Keratinocyte (primary cell): Measurements from ENCODE around the gene SMYD3. TPM values are rescaled to one million over a fixed set of nuclear protein-coding genes. Genes with fewer than 3 reads are reported as not detected.

ENCODE experiments used
- DNase-seq: peaks from one replicate; pipeline ENCODE4 v3.0.0-alpha.2; 2011; ENCODE audit warnings: low read depth, missing footprints, low spot score
- FAIRE-seq: peaks from 2 replicates; lab custom pipeline; 2011; peaks lifted over from hg19 to GRCh38; lab: Jason Lieb, UNC
- H2AFZ ChIP-seq: 2 replicates; pipeline ENCODE4 v1.6.0; 2012; ENCODE audit warnings: low read length, control low read depth, inconsistent platforms; ENCODE audit not compliant: control insufficient read depth
- H3K27ac ChIP-seq: 2 replicates; pipeline ENCODE4 v1.5.1; 2011; ENCODE audit warnings: low read length; ENCODE audit not compliant: control insufficient read depth, insufficient read depth
- H3K27me3 ChIP-seq: 3 replicates; pipeline ENCODE4 v1.6.0; 2011; ENCODE audit warnings: low read length; ENCODE audit not compliant: control insufficient read depth, insufficient read depth; ENCODE audit errors: extremely low read depth
- H3K36me3 ChIP-seq, 2 experiments: 2 replicates in 1 of 2; 3 replicates in 1 of 2; pipeline ENCODE4 v1.5.1; 2011; ENCODE audit warnings: low read length in 2 of 2, mild to moderate bottlenecking in 1 of 2; ENCODE audit not compliant: control insufficient read depth in 2 of 2, insufficient read depth in 2 of 2; ENCODE audit errors: extremely low read depth in 1 of 2
- H3K4me1 ChIP-seq: 3 replicates; pipeline ENCODE4 v1.5.1; 2011; ENCODE audit warnings: low read length; ENCODE audit not compliant: control insufficient read depth, insufficient read depth; ENCODE audit errors: extremely low read depth
- H3K4me2 ChIP-seq: 3 replicates; pipeline ENCODE4 v1.6.0; 2011; ENCODE audit warnings: low read depth, low read length; ENCODE audit not compliant: control insufficient read depth, insufficient read depth; ENCODE audit errors: extremely low read depth
- H3K4me3 ChIP-seq, 3 experiments: fragments of 200-600 bp in 1 of 3; sonication (generic) in 1 of 3; 2 replicates in 2 of 3; 3 replicates in 1 of 3; pipeline ENCODE4 v1.5.1; 2011 to 2016; ENCODE audit warnings: low read length in 3 of 3, mild to moderate bottlenecking in 3 of 3, control low read depth in 2 of 3, inconsistent platforms in 1 of 3, low read depth in 1 of 3, mixed read lengths in 1 of 3, mixed run types in 1 of 3, moderate library complexity in 1 of 3; ENCODE audit not compliant: control insufficient read depth in 2 of 3, insufficient read depth in 2 of 3; ENCODE audit errors: extremely low read depth in 1 of 3
- H3K79me2 ChIP-seq: 2 replicates; pipeline ENCODE4 v1.6.0; 2012; ENCODE audit warnings: low read length; ENCODE audit not compliant: control insufficient read depth, insufficient read depth
- H3K9ac ChIP-seq: 3 replicates; pipeline ENCODE4 v1.6.0; 2011; ENCODE audit warnings: low read length; ENCODE audit not compliant: control insufficient read depth, insufficient read depth; ENCODE audit errors: extremely low read depth
- H3K9me1 ChIP-seq: 3 replicates; pipeline ENCODE4 v1.6.0; 2011; ENCODE audit warnings: low read length; ENCODE audit not compliant: control insufficient read depth, insufficient read depth; ENCODE audit errors: extremely low read depth
- H3K9me3 ChIP-seq: 2 replicates; pipeline ENCODE4 v1.5.1; 2012; ENCODE audit warnings: low read depth, low read length; ENCODE audit not compliant: control insufficient read depth
- H4K20me1 ChIP-seq: 3 replicates; pipeline ENCODE4 v1.6.0; 2011; ENCODE audit warnings: low read length; ENCODE audit not compliant: control insufficient read depth, insufficient read depth; ENCODE audit errors: extremely low read depth
- CTCF ChIP-seq, 3 experiments: IDR thresholded peaks in 1 of 3; conservative IDR thresholded peaks in 1 of 3; optimal IDR thresholded peaks in 1 of 3; 2 replicates in 2 of 3; 3 replicates in 1 of 3; pipeline versions ENCODE3 to v1.5.1; 2011; ENCODE audit warnings: low read length in 3 of 3, mild to moderate bottlenecking in 3 of 3, moderate library complexity in 2 of 3, control low read depth in 1 of 3, inconsistent platforms in 1 of 3; ENCODE audit not compliant: insufficient read depth in 2 of 3; ENCODE audit errors: extremely low read depth in 1 of 3
- EZH2 ChIP-seq: IDR thresholded peaks from one replicate; pipeline ENCODE4 v1.6.1; 2012; ENCODE audit warnings: inconsistent platforms, mild to moderate bottlenecking, low read length, moderate library complexity
- dilution Hi-C: fragments of 300-500 bp; cut with MboI; formaldehyde crosslinking; loops from one replicate; pipeline ENCODE4 v1.7.0; 2020; ENCODE audit warnings: low sequenced_read_pairs; ENCODE audit not compliant: extremely low pct_ligation_motif_present
- polyA plus RNA-seq, 5 experiments: library from polyadenylated mRNA; depleted of rRNA in 3 of 5; stranded (reverse) in 3 of 5; stranded (forward) in 1 of 5; unstranded in 1 of 5; fragments of >200 nt; gene quantifications; 1 replicate in 1 of 5; 2 replicates in 3 of 5; 3 replicates in 1 of 5; pipeline versions ENCODE4 v1.2.1 to v1.2.3, GENCODE V29; 2011 to 2012; ENCODE audit warnings: missing spikeins in 2 of 5, low read depth in 1 of 5, low replicate concordance in 1 of 5

SMYD3 gene
- polyA plus RNA-seq, 1 donor (not counting 4 experiments of a cell fraction or from before 2014, with no cell fraction given), result 31.0 TPM

GRCh38 chr1:245843101-245843500, 664.0 kb downstream of the SMYD3 start:
- dilution Hi-C loops, result no loop called here
- Histone ChIP-seq H4K20me1 (no peaks in the 10 kb centered on the region), H3K27ac (no peak overlapping the region), H3K79me2 (no peaks in the 10 kb centered on the region), H3K4me2 (no peak overlapping the region), H3K4me1 (no peaks in the 10 kb centered on the region), H3K9ac (no peak overlapping the region), H3K27me3 (no peaks in the 10 kb centered on the region), H3K36me3 (no peaks in the 10 kb centered on the region), H2AFZ (no peak overlapping the region), H3K4me3 (no peak overlapping the region), H3K9me1 (no peaks in the 10 kb centered on the region), H3K9me3 (no peaks in the 10 kb centered on the region)
- FAIRE-seq (no peak), DNase-seq (no peak)
- no peak for TF ChIP-seq CTCF (optimal IDR thresholded peaks at IDR 0.05 in 1 of 3, IDR thresholded peaks at IDR 0.05 in 1 of 3, conservative IDR thresholded peaks at IDR 0.05 in 1 of 3; ENCODE audit: extremely low read depth in 1 of 3, insufficient read depth in 2 of 3, low read length in 3 of 3)
- TF ChIP-seq EZH2, result no peak

- Histone ChIP-seq H3K9me3 (no peaks in the 10 kb centered on the region), H3K9me1 (no peaks in the 10 kb centered on the region), H3K4me1 (no peaks in the 10 kb centered on the region), H4K20me1 (no peaks in the 10 kb centered on the region), H3K79me2 (no peaks in the 10 kb centered on the region), H3K36me3 (no peaks in the 10 kb centered on the region), H2AFZ (no peak overlapping the region), H3K4me3 (no peak overlapping the region), H3K9ac (no peak overlapping the region), H3K27me3 (no peaks in the 10 kb centered on the region), H3K4me2 (no peak overlapping the region), H3K27ac (no peak overlapping the region)
- dilution Hi-C loops, result no loop called here
- DNase-seq, result no peak
- FAIRE-seq, result no peak
- TF ChIP-seq EZH2 (no peak), CTCF (optimal IDR thresholded peaks at IDR 0.05 in 1 of 3, IDR thresholded peaks at IDR 0.05 in 1 of 3, conservative IDR thresholded peaks at IDR 0.05 in 1 of 3; ENCODE audit: extremely low read depth in 1 of 3, insufficient read depth in 2 of 3, low read length in 3 of 3) (no peak)
Measured at GRCh38 chr1:245842106-245842505, 665.0 kb downstream of the SMYD3 start.
